ENCODE data around the gene AGER. TPM values are rescaled to one million over a fixed set of nuclear protein-coding genes. Genes with fewer than 3 reads are reported as not detected.

AGER gene
- total and polyA plus RNA-seq, 9 of the 15 experiments (the other 6 are each of a cell fraction or from before 2014, with no cell fraction given) = 1.2 to 11.5 (median 4.1) TPM

DNA sequence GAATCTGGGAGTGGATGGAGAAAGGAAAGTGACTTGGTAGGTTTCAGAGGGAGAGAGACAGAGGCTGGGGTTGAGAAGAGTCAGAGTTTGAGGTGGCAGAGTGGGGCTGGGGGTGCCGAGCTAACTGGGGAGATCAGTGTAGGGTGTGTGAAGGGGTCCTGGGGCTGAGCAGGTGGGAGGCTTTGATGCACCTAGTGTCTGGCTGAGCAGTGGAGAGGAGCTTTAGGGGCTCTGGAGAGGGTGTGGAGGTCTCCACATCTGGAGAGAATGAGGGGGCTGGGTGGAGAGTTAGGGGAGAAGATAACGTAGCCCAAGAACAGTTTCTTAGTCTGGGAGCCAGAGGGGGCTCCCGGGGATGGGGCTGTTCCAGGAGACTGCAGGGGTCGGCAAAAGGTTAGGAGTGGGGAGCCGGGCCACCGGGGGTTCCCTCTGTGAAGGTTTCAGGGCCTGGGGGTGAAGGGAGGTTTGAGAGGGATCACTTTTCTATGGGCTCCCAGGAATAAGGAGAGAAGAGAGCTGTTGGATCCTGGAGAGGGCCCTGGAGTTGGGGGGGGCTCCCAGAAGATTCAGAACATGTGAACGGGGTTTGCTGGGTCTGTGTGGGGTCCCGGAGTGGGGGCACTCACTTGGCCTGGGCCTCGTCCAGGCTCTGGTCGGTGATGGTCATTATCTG lies 5.2 kb upstream of the AGER start (continued):
- TF ChIP-seq SAP30 (IDR thresholded peaks at IDR 0.05; ENCODE audit: borderline replicate concordance, insufficient read depth, low read depth, low read length, poor library complexity, severe bottlenecking) (peak; percentile 29), ZNF134 (CRISPR knock-in tag; conservative IDR thresholded peaks at IDR 0.05) (no peak), JUNB (CRISPR knock-in tag; conservative IDR thresholded peaks at IDR 0.05) (no peak), RBBP5 (IDR thresholded peaks at IDR 0.05; ENCODE audit: borderline replicate concordance, insufficient read depth, low read length, poor library complexity, severe bottlenecking) (peak; percentile 40), ZSCAN32 (CRISPR knock-in tag; IDR thresholded peaks at IDR 0.05) (no peak), DIDO1 (tag; IDR thresholded peaks at IDR 0.05; ENCODE audit: low read depth) (no peak), ZNF436 (CRISPR knock-in tag; IDR thresholded peaks at IDR 0.05) (no peak), KDM5B (IDR thresholded peaks at IDR 0.05; ENCODE audit: insufficient replicate concordance, low read depth, low read length) (peak; percentile 32), CCAR2 (IDR thresholded peaks at IDR 0.05; ENCODE audit: low read depth, low read length) (0 out of 2 replicates have a peak, but pooled peaks have one; percentile 81), SMARCA5 (IDR thresholded peaks at IDR 0.05) (no peak), SMARCB1 (IDR thresholded peaks at IDR 0.05; ENCODE audit: insufficient read length, low read depth) (no peak), ZKSCAN8 (CRISPR knock-in tag; IDR thresholded peaks at IDR 0.05) (no peak), SIN3A (IDR thresholded peaks at IDR 0.05; ENCODE audit: borderline replicate concordance in 2 of 2, control insufficient read depth in 1 of 2, low read depth in 2 of 2, low read length in 2 of 2) (0 out of 4 replicates have a peak, but pooled peaks of 1 of the 2 experiments have one; percentile 11)
- TF ChIP-seq, protein P1, sequence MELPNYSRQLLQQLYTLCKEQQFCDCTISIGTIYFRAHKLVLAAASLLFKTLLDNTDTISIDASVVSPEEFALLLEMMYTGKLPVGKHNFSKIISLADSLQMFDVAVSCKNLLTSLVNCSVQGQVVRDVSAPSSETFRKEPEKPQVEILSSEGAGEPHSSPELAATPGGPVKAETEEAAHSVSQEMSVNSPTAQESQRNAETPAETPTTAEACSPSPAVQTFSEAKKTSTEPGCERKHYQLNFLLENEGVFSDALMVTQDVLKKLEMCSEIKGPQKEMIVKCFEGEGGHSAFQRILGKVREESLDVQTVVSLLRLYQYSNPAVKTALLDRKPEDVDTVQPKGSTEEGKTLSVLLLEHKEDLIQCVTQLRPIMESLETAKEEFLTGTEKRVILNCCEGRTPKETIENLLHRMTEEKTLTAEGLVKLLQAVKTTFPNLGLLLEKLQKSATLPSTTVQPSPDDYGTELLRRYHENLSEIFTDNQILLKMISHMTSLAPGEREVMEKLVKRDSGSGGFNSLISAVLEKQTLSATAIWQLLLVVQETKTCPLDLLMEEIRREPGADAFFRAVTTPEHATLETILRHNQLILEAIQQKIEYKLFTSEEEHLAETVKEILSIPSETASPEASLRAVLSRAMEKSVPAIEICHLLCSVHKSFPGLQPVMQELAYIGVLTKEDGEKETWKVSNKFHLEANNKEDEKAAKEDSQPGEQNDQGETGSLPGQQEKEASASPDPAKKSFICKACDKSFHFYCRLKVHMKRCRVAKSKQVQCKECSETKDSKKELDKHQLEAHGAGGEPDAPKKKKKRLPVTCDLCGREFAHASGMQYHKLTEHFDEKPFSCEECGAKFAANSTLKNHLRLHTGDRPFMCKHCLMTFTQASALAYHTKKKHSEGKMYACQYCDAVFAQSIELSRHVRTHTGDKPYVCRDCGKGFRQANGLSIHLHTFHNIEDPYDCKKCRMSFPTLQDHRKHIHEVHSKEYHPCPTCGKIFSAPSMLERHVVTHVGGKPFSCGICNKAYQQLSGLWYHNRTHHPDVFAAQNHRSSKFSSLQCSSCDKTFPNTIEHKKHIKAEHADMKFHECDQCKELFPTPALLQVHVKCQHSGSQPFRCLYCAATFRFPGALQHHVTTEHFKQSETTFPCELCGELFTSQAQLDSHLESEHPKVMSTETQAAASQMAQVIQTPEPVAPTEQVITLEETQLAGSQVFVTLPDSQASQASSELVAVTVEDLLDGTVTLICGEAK (IDR thresholded peaks at IDR 0.05) = peak; percentile 54
- TF ChIP-seq, protein P1 (CRISPR knock-in tag; IDR thresholded peaks at IDR 0.05) = no peak
- TF ChIP-seq, protein P2, sequence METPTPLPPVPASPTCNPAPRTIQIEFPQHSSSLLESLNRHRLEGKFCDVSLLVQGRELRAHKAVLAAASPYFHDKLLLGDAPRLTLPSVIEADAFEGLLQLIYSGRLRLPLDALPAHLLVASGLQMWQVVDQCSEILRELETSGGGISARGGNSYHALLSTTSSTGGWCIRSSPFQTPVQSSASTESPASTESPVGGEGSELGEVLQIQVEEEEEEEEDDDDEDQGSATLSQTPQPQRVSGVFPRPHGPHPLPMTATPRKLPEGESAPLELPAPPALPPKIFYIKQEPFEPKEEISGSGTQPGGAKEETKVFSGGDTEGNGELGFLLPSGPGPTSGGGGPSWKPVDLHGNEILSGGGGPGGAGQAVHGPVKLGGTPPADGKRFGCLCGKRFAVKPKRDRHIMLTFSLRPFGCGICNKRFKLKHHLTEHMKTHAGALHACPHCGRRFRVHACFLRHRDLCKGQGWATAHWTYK (CRISPR knock-in tag; IDR thresholded peaks at IDR 0.05) = 0 out of 2 replicates have a peak, but pooled peaks have one; percentile 14
